Measurements from ENCODE around the gene CD1B. TPM values are rescaled to one million over a fixed set of nuclear protein-coding genes. Genes with fewer than 3 reads are reported as not detected.

Gene CD1B
- total and polyA plus RNA-seq, 2 experiments from 2014 or later = not detected

DNA sequence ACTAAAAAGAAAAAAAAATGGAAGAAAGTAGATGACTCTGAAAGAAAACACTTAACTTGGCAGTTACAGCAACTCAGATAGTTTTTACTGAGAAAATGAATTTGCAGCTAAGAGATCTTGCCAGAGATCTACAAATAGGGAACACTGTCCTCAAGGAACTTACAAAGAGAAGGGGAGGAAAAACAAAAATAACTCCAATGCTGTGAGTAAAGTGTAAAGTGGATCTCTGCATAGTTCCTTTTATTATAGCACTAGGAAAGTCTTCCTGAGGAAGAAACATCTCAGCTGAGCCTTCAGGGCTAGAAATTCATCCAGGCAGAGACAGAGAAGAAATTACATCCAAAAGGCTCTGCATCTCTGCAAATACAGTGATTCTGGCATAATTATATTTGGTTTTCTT lies 3.9 kb downstream of the CD1B start:
- no peak for DNase-seq (ENCODE audit: low read depth in 1 of 2, low spot score in 1 of 2)
- no peak overlapping the region for H3K4me3 ChIP-seq
- no peaks in the 10 kb centered on the region for H3K27me3 ChIP-seq
- TF ChIP-seq CTCF (IDR thresholded peaks at IDR 0.05; ENCODE audit: low read depth, low read length) = no peak
- H3K27ac ChIP-seq = no peak overlapping the region
- no peaks in the 10 kb centered on the region for H3K4me1 ChIP-seq (ENCODE audit: low read depth)
- H3K36me3 ChIP-seq = no peaks in the 10 kb centered on the region
- no peaks in the 10 kb centered on the region for H3K9me3 ChIP-seq (ENCODE audit: low read depth)

GRCh38 chr1:158324395-158324794 lies 6.9 kb downstream of the CD1B start:
- TF ChIP-seq CTCF (IDR thresholded peaks at IDR 0.05; ENCODE audit: low read depth, low read length) = no peak
- Histone ChIP-seq H3K9me3 (ENCODE audit: low read depth) (no peaks in the 10 kb centered on the region), H3K4me3 (no peak overlapping the region), H3K36me3 (no peaks in the 10 kb centered on the region), H3K27ac (no peak overlapping the region), H3K4me1 (ENCODE audit: low read depth) (no peaks in the 10 kb centered on the region), H3K27me3 (no peaks in the 10 kb centered on the region)
- no peak for DNase-seq (ENCODE audit: low read depth in 1 of 2, low spot score in 1 of 2)

- TF ChIP-seq CTCF (IDR thresholded peaks at IDR 0.05; ENCODE audit: low read depth, low read length) = no peak
- H3K4me3 ChIP-seq = no peak overlapping the region
- no peaks in the 10 kb centered on the region for H3K4me1 ChIP-seq (ENCODE audit: low read depth)
- no peaks in the 10 kb centered on the region for H3K9me3 ChIP-seq (ENCODE audit: low read depth)
- H3K36me3 ChIP-seq = no peaks in the 10 kb centered on the region
- H3K27ac ChIP-seq = no peak overlapping the region
- no peaks in the 10 kb centered on the region for H3K27me3 ChIP-seq
- DNase-seq (ENCODE audit: low read depth in 1 of 2, low spot score in 1 of 2) = no peak
Measured at GRCh38 chr1:158323866-158324265, 7.5 kb downstream of the CD1B start.

GRCh38 chr1:158311066-158311465 lies 20.3 kb downstream of the CD1B start:
- Histone ChIP-seq H3K4me1 (ENCODE audit: low read depth) (no peaks in the 10 kb centered on the region), H3K27me3 (no peaks in the 10 kb centered on the region), H3K9me3 (ENCODE audit: low read depth) (no peaks in the 10 kb centered on the region), H3K36me3 (no peaks in the 10 kb centered on the region), H3K4me3 (no peak overlapping the region), H3K27ac (no peak overlapping the region)
- no peak for TF ChIP-seq CTCF (IDR thresholded peaks at IDR 0.05; ENCODE audit: low read depth, low read length)
- no peak for DNase-seq (ENCODE audit: low read depth in 1 of 2, low spot score in 1 of 2)

GRCh38 chr1:158310623-158311022 lies 20.7 kb downstream of the CD1B start:
- Histone ChIP-seq H3K36me3 (no peaks in the 10 kb centered on the region), H3K9me3 (ENCODE audit: low read depth) (no peaks in the 10 kb centered on the region), H3K4me3 (no peak overlapping the region), H3K4me1 (ENCODE audit: low read depth) (no peaks in the 10 kb centered on the region), H3K27me3 (no peaks in the 10 kb centered on the region), H3K27ac (no peak overlapping the region)
- DNase-seq (ENCODE audit: low read depth in 1 of 2, low spot score in 1 of 2) = no peak
- no peak for TF ChIP-seq CTCF (IDR thresholded peaks at IDR 0.05; ENCODE audit: low read depth, low read length)

DNA sequence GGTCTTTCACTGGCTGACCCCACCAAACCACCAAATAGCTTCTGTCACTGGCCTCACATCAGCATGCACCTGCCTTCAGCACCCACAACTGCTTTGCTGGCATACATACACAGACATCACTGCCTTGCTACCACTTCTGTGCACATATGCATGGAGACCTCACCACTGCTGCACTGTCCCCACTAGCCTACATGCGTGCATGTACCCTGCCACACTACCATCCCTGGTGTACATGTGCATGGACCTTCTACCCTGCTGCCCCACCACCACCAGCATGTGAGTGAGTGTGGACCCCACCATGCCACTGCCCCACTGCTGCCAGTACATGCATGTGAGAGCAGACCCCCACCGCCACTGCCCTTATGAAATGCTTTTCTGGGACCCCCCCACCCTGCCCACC lies 35.5 kb downstream of the CD1B start:
- no peak overlapping the region for H3K4me3 ChIP-seq
- H3K9me3 ChIP-seq (ENCODE audit: low read depth) = no peaks in the 10 kb centered on the region
- no peak overlapping the region for H3K27ac ChIP-seq
- no peak for DNase-seq (ENCODE audit: low read depth in 1 of 2, low spot score in 1 of 2)
- H3K4me1 ChIP-seq (ENCODE audit: low read depth) = no peaks in the 10 kb centered on the region
- no peaks in the 10 kb centered on the region for H3K36me3 ChIP-seq
- no peaks in the 10 kb centered on the region for H3K27me3 ChIP-seq
- TF ChIP-seq CTCF (IDR thresholded peaks at IDR 0.05; ENCODE audit: low read depth, low read length) = no peak

Data from cardiac muscle cell (in vitro differentiated cells and primary cell).